ENCODE data around the gene RBFOX1.

Gene RBFOX1

DNA sequence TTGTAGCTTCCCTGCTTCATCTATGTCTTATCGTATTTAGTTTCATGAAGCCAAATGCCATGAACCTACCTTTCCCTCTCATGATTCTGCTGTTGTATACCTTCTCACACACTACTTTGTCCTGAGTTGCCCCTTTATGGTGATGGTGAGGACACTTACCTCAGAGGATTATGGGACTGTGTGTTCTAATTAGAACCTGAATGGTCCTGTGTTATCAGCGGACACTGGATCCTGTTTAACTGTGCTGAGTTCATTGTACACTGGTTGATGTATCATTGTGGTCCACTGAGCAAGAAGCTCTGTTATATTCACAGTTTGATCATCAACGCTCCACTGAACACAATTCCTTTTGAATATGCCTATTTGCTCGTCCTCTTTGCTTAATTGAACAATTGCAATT lies 343.0 kb downstream of the RBFOX1 start:
- Mint-ChIP-seq H3K27ac (ENCODE audit: low read depth) (no peak overlapping the region), H3K36me3 (ENCODE audit: insufficient read depth) (no peaks in the 10 kb centered on the region), H3K9me3 (no peaks in the 10 kb centered on the region), H3K4me3 (no peak overlapping the region), H3K27me3 (no peaks in the 10 kb centered on the region), H3K4me1 (no peaks in the 10 kb centered on the region)
- ATAC-seq (replicated peaks; ENCODE audit: extremely low read depth, poor library complexity, severe bottlenecking) (no peak), DNase-seq (ENCODE audit: low spot score in 2 of 2) (no peak)

- Mint-ChIP-seq H3K9me3 (no peaks in the 10 kb centered on the region), H3K27me3 (no peaks in the 10 kb centered on the region), H3K27ac (ENCODE audit: low read depth) (no peak overlapping the region), H3K4me3 (no peak overlapping the region), H3K4me1 (no peaks in the 10 kb centered on the region), H3K36me3 (ENCODE audit: insufficient read depth) (no peaks in the 10 kb centered on the region)
- DNase-seq (ENCODE audit: low spot score in 2 of 2) (no peak), ATAC-seq (replicated peaks; ENCODE audit: extremely low read depth, poor library complexity, severe bottlenecking) (no peak)
These were observed 347.7 kb downstream of the RBFOX1 start for GRCh38 chr16:7680296-7680695.

DNA sequence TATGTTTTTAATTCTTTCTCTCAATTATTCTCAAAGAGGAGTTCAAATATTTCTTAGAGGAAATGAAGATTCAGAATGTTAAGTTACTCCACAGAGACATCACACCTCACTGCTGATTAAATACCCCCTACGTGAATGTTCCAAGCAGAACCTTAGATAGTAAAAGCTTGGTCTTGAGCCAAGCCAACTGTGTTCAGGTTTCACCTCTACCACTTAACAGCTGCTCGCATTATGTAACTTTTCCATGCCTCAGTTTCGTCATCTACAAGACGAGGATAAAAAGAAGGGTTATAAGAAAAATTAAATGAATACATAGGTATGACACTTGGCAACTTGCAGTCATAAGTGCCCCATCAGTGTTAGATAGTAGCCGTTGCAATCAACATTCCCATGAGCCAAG lies 356.2 kb downstream of the RBFOX1 start:
- no peak for DNase-seq (ENCODE audit: low spot score in 2 of 2)
- H3K36me3 Mint-ChIP-seq (ENCODE audit: insufficient read depth), result no peaks in the 10 kb centered on the region
- no peaks in the 10 kb centered on the region for H3K27me3 Mint-ChIP-seq
- H3K4me1 Mint-ChIP-seq, result no peaks in the 10 kb centered on the region
- peaks cover 7% of the 10 kb centered on the region for H3K9me3 Mint-ChIP-seq
- ATAC-seq (replicated peaks; ENCODE audit: extremely low read depth, poor library complexity, severe bottlenecking), result no peak
- no peak overlapping the region for H3K4me3 Mint-ChIP-seq
- no peak overlapping the region for H3K27ac Mint-ChIP-seq (ENCODE audit: low read depth)

GRCh38 chr16:7689234-7689633 lies 356.6 kb downstream of the RBFOX1 start:
- no peak for ATAC-seq (replicated peaks; ENCODE audit: extremely low read depth, poor library complexity, severe bottlenecking)
- DNase-seq (ENCODE audit: low spot score in 2 of 2), result no peak
- no peaks in the 10 kb centered on the region for H3K4me1 Mint-ChIP-seq
- H3K4me3 Mint-ChIP-seq, result no peak overlapping the region
- no peaks in the 10 kb centered on the region for H3K36me3 Mint-ChIP-seq (ENCODE audit: insufficient read depth)
- H3K9me3 Mint-ChIP-seq, result peaks cover 7% of the 10 kb centered on the region
- no peaks in the 10 kb centered on the region for H3K27me3 Mint-ChIP-seq
- H3K27ac Mint-ChIP-seq (ENCODE audit: low read depth), result no peak overlapping the region

DNA sequence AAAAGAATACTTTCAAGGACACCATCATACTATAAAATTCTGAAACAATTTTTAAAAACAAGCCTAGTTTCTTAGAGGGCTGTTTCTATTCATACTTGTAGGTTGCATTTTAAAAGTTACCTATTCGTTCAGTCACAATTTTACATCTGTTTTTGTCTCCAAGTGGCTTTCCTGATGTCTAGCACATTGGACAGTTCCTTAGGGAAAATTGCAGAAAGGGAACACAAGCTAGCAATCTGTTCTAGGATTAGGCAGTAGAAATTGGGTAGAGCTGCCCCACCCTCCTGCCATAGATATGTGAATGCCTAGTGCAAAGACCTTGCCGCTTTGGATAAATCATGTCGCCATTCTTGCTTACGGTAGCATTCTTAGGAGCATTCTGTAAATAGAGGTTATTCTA lies 358.9 kb downstream of the RBFOX1 start:
- DNase-seq (ENCODE audit: low spot score in 2 of 2), result no peak
- peaks cover 12% of the 10 kb centered on the region for H3K9me3 Mint-ChIP-seq
- H3K27ac Mint-ChIP-seq (ENCODE audit: low read depth), result no peak overlapping the region
- no peaks in the 10 kb centered on the region for H3K4me1 Mint-ChIP-seq
- H3K27me3 Mint-ChIP-seq, result no peaks in the 10 kb centered on the region
- ATAC-seq (replicated peaks; ENCODE audit: extremely low read depth, poor library complexity, severe bottlenecking), result no peak
- H3K4me3 Mint-ChIP-seq, result no peak overlapping the region
- no peaks in the 10 kb centered on the region for H3K36me3 Mint-ChIP-seq (ENCODE audit: insufficient read depth)

GRCh38 chr16:7703672-7704071 lies 371.0 kb downstream of the RBFOX1 start:
- ATAC-seq (replicated peaks; ENCODE audit: extremely low read depth, poor library complexity, severe bottlenecking), result no peak

DNA sequence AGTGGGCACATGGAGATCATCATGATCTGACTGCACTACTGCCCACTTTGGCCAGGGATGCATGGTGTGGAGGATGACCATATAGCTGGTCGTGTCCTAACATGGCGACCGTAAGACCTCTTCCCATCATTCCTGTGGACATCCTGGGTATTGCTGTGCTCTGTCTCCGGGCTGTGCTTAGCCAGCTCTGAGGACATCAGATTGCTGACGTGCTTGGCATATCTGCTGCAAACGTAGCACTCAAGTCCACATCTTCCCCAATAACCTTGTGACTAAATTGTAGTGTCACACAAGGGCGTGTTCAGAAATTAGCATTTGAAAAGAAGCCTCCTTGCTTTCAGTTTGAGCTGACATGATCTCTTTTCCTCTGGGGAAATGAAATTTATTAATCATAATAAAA lies 373.2 kb downstream of the RBFOX1 start:
- no peak for ATAC-seq (replicated peaks; ENCODE audit: extremely low read depth, poor library complexity, severe bottlenecking)

More at GRCh38 chr16:7703672-7704071, 371.0 kb downstream of the RBFOX1 start:
- Mint-ChIP-seq H3K36me3 (ENCODE audit: insufficient read depth) (no peaks in the 10 kb centered on the region), H3K27me3 (no peaks in the 10 kb centered on the region), H3K27ac (ENCODE audit: low read depth) (no peak overlapping the region), H3K4me1 (no peaks in the 10 kb centered on the region), H3K4me3 (no peak overlapping the region), H3K9me3 (peaks cover 31% of the 10 kb centered on the region)
- no peak for DNase-seq (ENCODE audit: low spot score in 2 of 2)

GRCh38 chr16:7709186-7709585 lies 376.5 kb downstream of the RBFOX1 start:
- H3K4me3 Mint-ChIP-seq, result no peak overlapping the region
- H3K4me1 Mint-ChIP-seq, result no peaks in the 10 kb centered on the region
- DNase-seq (ENCODE audit: low spot score in 2 of 2), result no peak
- no peaks in the 10 kb centered on the region for H3K27me3 Mint-ChIP-seq
- H3K27ac Mint-ChIP-seq (ENCODE audit: low read depth), result no peak overlapping the region
- H3K36me3 Mint-ChIP-seq (ENCODE audit: insufficient read depth), result no peaks in the 10 kb centered on the region
- H3K9me3 Mint-ChIP-seq, result peaks cover 43% of the 10 kb centered on the region
- ATAC-seq (replicated peaks; ENCODE audit: extremely low read depth, poor library complexity, severe bottlenecking), result no peak

More for the DNA sequence above, 373.2 kb downstream of the RBFOX1 start:
- H3K36me3 Mint-ChIP-seq (ENCODE audit: insufficient read depth), result no peaks in the 10 kb centered on the region
- H3K27me3 Mint-ChIP-seq, result no peaks in the 10 kb centered on the region
- no peaks in the 10 kb centered on the region for H3K4me1 Mint-ChIP-seq
- H3K4me3 Mint-ChIP-seq, result no peak overlapping the region
- peaks cover 30% of the 10 kb centered on the region for H3K9me3 Mint-ChIP-seq
- no peak overlapping the region for H3K27ac Mint-ChIP-seq (ENCODE audit: low read depth)
- DNase-seq (ENCODE audit: low spot score in 2 of 2), result no peak

- H3K9me3 Mint-ChIP-seq, result peaks cover 24% of the 10 kb centered on the region
- no peaks in the 10 kb centered on the region for H3K27me3 Mint-ChIP-seq
- DNase-seq (ENCODE audit: low spot score in 2 of 2), result no peak
- no peak overlapping the region for H3K27ac Mint-ChIP-seq (ENCODE audit: low read depth)
- H3K4me3 Mint-ChIP-seq, result no peak overlapping the region
- ATAC-seq (replicated peaks; ENCODE audit: extremely low read depth, poor library complexity, severe bottlenecking), result no peak
- no peaks in the 10 kb centered on the region for H3K4me1 Mint-ChIP-seq
- no peaks in the 10 kb centered on the region for H3K36me3 Mint-ChIP-seq (ENCODE audit: insufficient read depth)
These were observed 380.6 kb downstream of the RBFOX1 start for GRCh38 chr16:7713244-7713643.

- no peak overlapping the region for H3K4me3 Mint-ChIP-seq
- no peaks in the 10 kb centered on the region for H3K36me3 Mint-ChIP-seq (ENCODE audit: insufficient read depth)
- H3K27me3 Mint-ChIP-seq, result no peaks in the 10 kb centered on the region
- ATAC-seq (replicated peaks; ENCODE audit: extremely low read depth, poor library complexity, severe bottlenecking), result no peak
- H3K4me1 Mint-ChIP-seq, result no peaks in the 10 kb centered on the region
- H3K27ac Mint-ChIP-seq (ENCODE audit: low read depth), result no peak overlapping the region
- DNase-seq (ENCODE audit: low spot score in 2 of 2), result no peak
- peaks cover 15% of the 10 kb centered on the region for H3K9me3 Mint-ChIP-seq
These were observed 382.1 kb downstream of the RBFOX1 start for GRCh38 chr16:7714775-7715174.

DNA sequence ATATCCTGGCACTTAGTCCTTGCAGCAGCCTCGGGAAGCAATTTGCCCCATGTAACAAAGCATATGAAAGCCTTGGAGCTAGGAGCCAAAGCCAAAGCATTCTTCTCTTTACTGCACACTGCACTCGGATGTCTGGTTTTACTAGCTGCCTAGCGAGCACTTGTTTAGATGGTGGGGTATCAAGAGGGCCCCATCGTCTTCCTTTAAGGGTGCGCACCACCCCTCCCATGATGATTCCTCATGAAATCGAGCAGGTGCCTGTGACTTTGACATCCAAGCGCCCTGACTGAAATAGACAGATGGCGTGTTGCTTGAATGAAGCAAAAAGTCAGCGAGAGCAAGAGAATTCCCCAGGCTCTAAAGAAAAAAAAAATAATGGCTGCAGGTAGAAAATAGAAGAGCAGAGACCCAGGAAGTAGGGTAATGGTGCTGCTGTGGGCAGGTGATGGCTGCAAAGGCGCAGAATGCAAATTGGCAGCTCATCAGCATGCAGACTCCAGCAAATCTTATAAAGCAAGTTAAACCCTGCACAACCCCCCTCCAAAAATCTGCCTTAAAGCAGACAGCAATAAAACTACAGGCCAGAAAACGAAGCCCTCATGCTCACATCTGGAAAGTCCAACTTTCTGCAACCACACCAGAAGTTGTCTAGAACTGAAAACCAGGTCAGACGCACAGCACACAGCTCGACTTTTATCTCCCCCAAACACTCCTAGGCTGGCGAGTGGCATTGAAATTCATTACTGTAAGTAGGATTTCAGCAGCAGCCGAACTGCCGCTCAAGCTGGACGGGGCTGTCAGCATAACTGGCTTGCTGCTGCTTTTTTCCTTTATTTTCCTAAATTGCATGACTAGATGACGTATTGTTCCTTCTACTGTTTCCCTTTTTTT lies 384.3 kb downstream of the RBFOX1 start:
- H3K4me1 Mint-ChIP-seq, result no peaks in the 10 kb centered on the region
- H3K36me3 Mint-ChIP-seq (ENCODE audit: insufficient read depth), result no peaks in the 10 kb centered on the region
- no peak overlapping the region for H3K4me3 Mint-ChIP-seq
- H3K27ac Mint-ChIP-seq (ENCODE audit: low read depth), result no peak overlapping the region
- ATAC-seq (replicated peaks; ENCODE audit: extremely low read depth, poor library complexity, severe bottlenecking) (no peak), DNase-seq (ENCODE audit: low spot score in 2 of 2) (no peak)
- H3K27me3 Mint-ChIP-seq, result no peaks in the 10 kb centered on the region
- H3K9me3 Mint-ChIP-seq, result peaks cover 20% of the 10 kb centered on the region

GRCh38 chr16:7722761-7723160 lies 390.1 kb downstream of the RBFOX1 start:
- H3K27me3 Mint-ChIP-seq, result no peaks in the 10 kb centered on the region
- no peak overlapping the region for H3K4me3 Mint-ChIP-seq
- ATAC-seq (replicated peaks; ENCODE audit: extremely low read depth, poor library complexity, severe bottlenecking), result no peak
- no peaks in the 10 kb centered on the region for H3K36me3 Mint-ChIP-seq (ENCODE audit: insufficient read depth)
- DNase-seq (ENCODE audit: low spot score in 2 of 2), result no peak
- H3K4me1 Mint-ChIP-seq, result no peaks in the 10 kb centered on the region
- peaks cover 13% of the 10 kb centered on the region for H3K9me3 Mint-ChIP-seq
- no peak overlapping the region for H3K27ac Mint-ChIP-seq (ENCODE audit: low read depth)

DNA sequence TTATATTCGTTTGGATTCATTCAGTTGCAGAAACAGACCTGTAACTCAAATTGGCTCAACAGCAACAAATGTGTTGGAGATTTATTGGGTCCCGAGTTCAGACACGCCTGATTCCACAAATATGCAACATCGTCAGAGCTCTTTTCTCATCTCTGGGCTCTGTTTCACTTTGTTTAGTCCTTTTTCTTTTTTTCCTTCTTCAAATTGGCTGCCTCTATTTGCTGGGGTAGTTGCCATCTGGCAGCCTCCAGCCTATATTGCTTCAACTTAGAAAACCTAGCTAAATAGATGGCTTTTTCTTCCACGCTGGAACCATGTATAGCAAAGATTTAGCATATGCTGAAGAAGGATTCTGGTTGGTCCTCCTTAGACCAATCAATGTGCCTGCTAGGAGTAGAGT lies 398.5 kb downstream of the RBFOX1 start:
- H3K36me3 Mint-ChIP-seq (ENCODE audit: insufficient read depth), result no peaks in the 10 kb centered on the region
- no peaks in the 10 kb centered on the region for H3K4me1 Mint-ChIP-seq
- DNase-seq (ENCODE audit: low spot score in 2 of 2) (no peak), ATAC-seq (replicated peaks; ENCODE audit: extremely low read depth, poor library complexity, severe bottlenecking) (no peak)
- H3K9me3 Mint-ChIP-seq, result peaks cover 5% of the 10 kb centered on the region
- H3K27me3 Mint-ChIP-seq, result no peaks in the 10 kb centered on the region
- no peak overlapping the region for H3K27ac Mint-ChIP-seq (ENCODE audit: low read depth)
- no peak overlapping the region for H3K4me3 Mint-ChIP-seq
